Spinal cord (tissue), 10 donors: Measurements from ENCODE around the gene ZCRB1. TPM values are rescaled to one million over a fixed set of nuclear protein-coding genes. Genes with fewer than 3 reads are reported as not detected.
A peak's percentile ranks its signal among the peaks of the same experiment; 100 is the strongest.
"Not testable (repeated sequence)": the region's sequence is repeated elsewhere in the genome, so short reads cannot be mapped to it uniquely, and the experiment has no call there.

Experiments used
- DNase-seq, 6 donors: peaks; one replicate each; pipeline versions ENCODE4 v3.0.0 to v3.0.0-alpha.2; 2013 to 2015; ENCODE audit warnings: low spot score in 6 of 6, low read depth in 4 of 6
- H3K27ac ChIP-seq: one replicate; pipeline ENCODE4 v1.5.1; 2013; ENCODE audit warnings: low read depth, low read length, control low read depth
- H3K27me3 ChIP-seq: one replicate; pipeline ENCODE4 v1.6.1; 2013; ENCODE audit warnings: low read length; ENCODE audit not compliant: control insufficient read depth, insufficient read depth
- H3K36me3 ChIP-seq: one replicate; pipeline ENCODE4 v1.6.1; 2013; ENCODE audit warnings: low read length; ENCODE audit not compliant: control insufficient read depth, insufficient read depth
- H3K4me1 ChIP-seq: one replicate; pipeline ENCODE4 v1.6.1; 2013; ENCODE audit warnings: low read length; ENCODE audit not compliant: control insufficient read depth, insufficient read depth
- H3K4me3 ChIP-seq: one replicate; pipeline ENCODE4 v1.5.1; 2013; ENCODE audit warnings: low read depth, low read length, control low read depth
- H3K9me3 ChIP-seq: one replicate; pipeline ENCODE4 v1.6.1; 2013; ENCODE audit warnings: low read length; ENCODE audit not compliant: control insufficient read depth, insufficient read depth
- WGBS: methylation state at CpG from one replicate; pipeline ENCODE4 v1.1.5; 2013; ENCODE audit warnings: missing lambda C conversion rate; ENCODE audit not compliant: insufficient coverage; 5-methylcytosine and 5-hydroxymethylcytosine counted together
- polyA plus RNA-seq, 2 donors: library from polyadenylated mRNA; unstranded; fragments of 120-200 nt; gene quantifications; one replicate each; pipeline ENCODE4 v1.2.1, GENCODE V29; 2013; ENCODE audit not compliant: insufficient read length in 2 of 2
- total RNA-seq, 2 donors: library from RNA; depleted of rRNA in 1 of 2; stranded (reverse); fragments of 120-200 nt in 1 of 2; fragments of >200 nt in 1 of 2; gene quantifications; one replicate each; pipeline versions ENCODE4 v1.2.3 to v1.2.4, GENCODE V29; 2013 to 2014
- donor health status: healthy.

The ZCRB1 gene
- total and polyA plus RNA-seq, 4 donors: 22.8 to 93.1 (median 84.9) TPM

- no peak overlapping the region for H3K27ac ChIP-seq
- H3K36me3 ChIP-seq: no peaks in the 10 kb centered on the region
- H3K4me3 ChIP-seq: no peak overlapping the region
- no peaks in the 10 kb centered on the region for H3K4me1 ChIP-seq
- H3K27me3 ChIP-seq: no peaks in the 10 kb centered on the region
- WGBS: no CpG with 5 or more reads among the region's 4 CpGs
- H3K9me3 ChIP-seq: no peaks in the 10 kb centered on the region
- peak in 4 of 6 donors; percentile 4 to 86 (median 50) for DNase-seq
Observed at GRCh38 chr12:42332301-42333285, 6.7 kb upstream of the ZCRB1 start.

GRCh38 chr12:42330097-42330496 is 4.2 kb upstream of the ZCRB1 start:
- H3K4me3 ChIP-seq, H3K4me1 ChIP-seq, H3K36me3 ChIP-seq, H3K9me3 ChIP-seq, DNase-seq, H3K27me3 ChIP-seq, H3K27ac ChIP-seq: not testable (repeated sequence)
- WGBS: 90% methylated on average over 7 of the region's 11 CpGs

GRCh38 chr12:42327227-42327590 is 1.3 kb upstream of the ZCRB1 start:
- Histone ChIP-seq H3K27me3 (no peaks in the 10 kb centered on the region), H3K4me3 (peak overlapping the region; percentile 71), H3K27ac (no peak overlapping the region), H3K4me1 (peaks cover 7% of the 10 kb centered on the region), H3K36me3 (no peaks in the 10 kb centered on the region), H3K9me3 (no peaks in the 10 kb centered on the region)
- DNase-seq: no peak
- 79% methylated on average over 2 of the region's 2 CpGs for WGBS

DNA sequence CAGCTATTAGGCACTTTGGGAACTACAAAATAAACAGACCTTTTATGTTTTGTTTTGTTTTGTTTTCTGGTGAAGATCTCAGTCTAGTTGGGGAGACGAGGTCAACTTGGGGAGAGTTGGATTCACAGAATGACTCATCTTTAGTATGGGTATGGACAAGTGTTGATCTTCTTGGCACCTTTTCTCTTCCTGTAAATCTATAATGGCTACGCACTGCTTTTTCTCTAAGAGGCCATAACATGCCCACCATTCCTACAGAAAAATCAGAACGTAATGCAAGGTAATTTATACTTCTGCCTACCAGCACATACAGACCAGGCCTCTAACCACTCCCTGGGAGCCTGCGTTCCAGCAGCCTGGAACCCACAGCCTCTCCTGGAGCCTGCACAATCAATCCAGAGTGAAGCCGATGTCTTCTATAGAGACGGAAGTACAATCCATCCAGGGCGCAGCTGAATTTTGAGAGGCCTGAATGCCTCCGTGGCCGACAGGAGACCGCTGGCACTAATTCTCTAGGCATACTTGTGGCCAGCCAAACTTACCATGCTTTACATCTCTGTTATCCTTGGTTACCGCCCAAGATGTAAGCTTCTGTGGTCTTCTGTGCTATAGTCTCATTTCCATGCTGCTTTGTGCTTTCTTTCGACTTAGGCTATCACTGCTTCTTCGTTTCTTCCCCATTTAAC is 790 bp upstream of the ZCRB1 start:
- 8% methylated on average over 12 of the region's 13 CpGs for WGBS
- peak overlapping the region; percentile 82 for H3K27ac ChIP-seq
- H3K4me3 ChIP-seq: peak overlapping the region; percentile 71
- H3K4me1 ChIP-seq: peaks cover 7% of the 10 kb centered on the region
- H3K36me3 ChIP-seq: no peaks in the 10 kb centered on the region
- no peaks in the 10 kb centered on the region for H3K27me3 ChIP-seq
- DNase-seq: peak in 2 of 6 donors; percentile 10 to 34
- no peaks in the 10 kb centered on the region for H3K9me3 ChIP-seq

DNA sequence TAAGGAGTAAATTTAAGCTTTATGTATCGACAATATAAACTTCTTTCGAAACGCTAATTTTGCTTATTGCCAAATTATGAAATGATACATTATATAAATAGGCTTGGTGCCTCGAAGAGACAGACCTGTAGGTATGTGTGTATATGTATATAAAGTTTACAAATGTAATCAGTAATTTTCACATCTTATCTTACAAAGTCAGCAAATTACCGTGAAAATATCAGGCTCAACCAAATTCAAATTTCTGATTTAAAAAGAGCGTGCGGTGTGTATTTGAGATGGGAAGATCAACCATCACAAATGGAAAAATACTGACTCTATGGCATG is 605 bp downstream of the ZCRB1 start:
- peak overlapping the region; percentile 71 for H3K4me3 ChIP-seq
- H3K27ac ChIP-seq: peak overlapping the region; percentile 82
- H3K27me3 ChIP-seq: no peaks in the 10 kb centered on the region
- peaks cover 2% of the 10 kb centered on the region for H3K36me3 ChIP-seq
- no peaks in the 10 kb centered on the region for H3K9me3 ChIP-seq
- no CpG with 5 or more reads among the region's 7 CpGs for WGBS
- H3K4me1 ChIP-seq: peaks cover 7% of the 10 kb centered on the region
- DNase-seq: no peak

GRCh38 chr12:42323856-42324255 is 2.0 kb downstream of the ZCRB1 start:
- no peaks in the 10 kb centered on the region for H3K9me3 ChIP-seq
- no peak overlapping the region for H3K27ac ChIP-seq
- 86% methylated on average over 1 of the region's 6 CpGs for WGBS
- no peak for DNase-seq
- H3K27me3 ChIP-seq: no peaks in the 10 kb centered on the region
- no peak overlapping the region for H3K4me3 ChIP-seq
- peaks cover 5% of the 10 kb centered on the region for H3K36me3 ChIP-seq
- H3K4me1 ChIP-seq: peaks cover 7% of the 10 kb centered on the region

- peaks cover 7% of the 10 kb centered on the region for H3K4me1 ChIP-seq
Observed at GRCh38 chr12:42322567-42322966, 3.3 kb downstream of the ZCRB1 start.

GRCh38 chr12:42320796-42321195 is 5.1 kb downstream of the ZCRB1 start:
- Histone ChIP-seq H3K27me3 (no peaks in the 10 kb centered on the region), H3K27ac (no peak overlapping the region), H3K4me3 (no peak overlapping the region), H3K9me3 (no peaks in the 10 kb centered on the region), H3K4me1 (no peaks in the 10 kb centered on the region), H3K36me3 (peaks cover 12% of the 10 kb centered on the region)
- no peak for DNase-seq

More at GRCh38 chr12:42322567-42322966, 3.3 kb downstream of the ZCRB1 start:
- Histone ChIP-seq H3K36me3 (peaks cover 5% of the 10 kb centered on the region), H3K27me3 (no peaks in the 10 kb centered on the region), H3K27ac (no peak overlapping the region), H3K4me3 (no peak overlapping the region), H3K9me3 (no peaks in the 10 kb centered on the region)
- no peak for DNase-seq

- WGBS: no CpG with 5 or more reads among the region's 2 CpGs
Observed at GRCh38 chr12:42315108-42315507, 10.8 kb downstream of the ZCRB1 start.

GRCh38 chr12:42309996-42310395 is 15.9 kb downstream of the ZCRB1 start:
- H3K36me3 ChIP-seq: peaks cover 8% of the 10 kb centered on the region
- H3K4me3 ChIP-seq: no peak overlapping the region
- 91% methylated on average over 3 of the region's 6 CpGs for WGBS
- no peaks in the 10 kb centered on the region for H3K27me3 ChIP-seq
- no peaks in the 10 kb centered on the region for H3K9me3 ChIP-seq
- no peaks in the 10 kb centered on the region for H3K4me1 ChIP-seq
- DNase-seq: no peak
- no peak overlapping the region for H3K27ac ChIP-seq

More at GRCh38 chr12:42315108-42315507, 10.8 kb downstream of the ZCRB1 start:
- peaks cover 14% of the 10 kb centered on the region for H3K36me3 ChIP-seq
- H3K4me3 ChIP-seq: no peak overlapping the region
- no peak for DNase-seq
- H3K4me1 ChIP-seq: no peaks in the 10 kb centered on the region
- no peaks in the 10 kb centered on the region for H3K27me3 ChIP-seq
- no peaks in the 10 kb centered on the region for H3K9me3 ChIP-seq
- no peak overlapping the region for H3K27ac ChIP-seq
